GM08714 (cell line): Measurements from ENCODE around the gene SMAGP.
"Not testable (repeated sequence)": the region's sequence is repeated elsewhere in the genome, so short reads cannot be mapped to it uniquely, and the experiment has no call there.

Experiments used
- H3K4me3 ChIP-seq: fragments of 200-500 bp; sonication (Bioruptor generic); 2 replicates; pipeline ENCODE4 v1.5.1; 2014; ENCODE audit warnings: mild to moderate bottlenecking, low read length, inconsistent platforms
- ZNF274 ChIP-seq: IDR thresholded peaks from 2 replicates; pipeline ENCODE4 v1.6.1; 2012; ENCODE audit warnings: mild to moderate bottlenecking, low read depth, low read length

Gene SMAGP

DNA sequence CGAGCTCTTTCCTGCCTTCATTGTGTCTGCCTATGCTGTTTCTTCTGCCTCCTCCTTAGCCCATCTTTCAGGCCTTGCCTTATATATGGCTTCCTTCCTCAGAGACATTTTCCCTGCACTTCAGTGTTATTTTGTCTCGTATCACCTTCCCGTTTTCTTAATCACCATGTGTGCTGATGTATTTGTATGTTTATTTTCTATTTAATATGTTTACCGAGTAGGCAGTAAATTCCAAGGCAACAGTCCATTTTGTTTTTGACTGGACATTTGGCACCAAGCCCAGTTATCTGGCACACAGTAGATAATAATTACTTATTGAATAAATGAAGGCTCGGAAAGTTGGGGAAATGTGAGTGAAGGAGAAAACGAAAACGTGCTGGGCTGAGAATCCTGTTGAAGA lies 47.8 kb downstream of the SMAGP start:
- no peak for TF ChIP-seq ZNF274
- H3K4me3 ChIP-seq: no peak overlapping the region

DNA sequence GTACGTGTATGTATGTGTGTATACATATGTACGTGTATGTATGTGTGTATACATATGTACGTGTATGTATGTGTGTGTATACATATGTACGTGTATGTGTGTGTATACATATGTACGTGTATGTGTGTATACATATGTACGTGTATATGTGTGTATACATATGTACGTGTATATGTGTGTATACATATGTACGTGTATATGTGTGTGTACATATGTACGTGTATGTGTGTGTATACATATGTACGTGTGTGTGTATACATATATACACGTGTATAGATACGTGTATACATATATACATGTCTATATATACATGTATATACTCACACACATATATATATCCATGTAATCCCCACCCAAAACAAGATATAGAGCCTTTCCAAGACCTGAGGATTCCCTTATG lies 50.4 kb downstream of the SMAGP start:
- H3K4me3 ChIP-seq: not testable (repeated sequence)

DNA sequence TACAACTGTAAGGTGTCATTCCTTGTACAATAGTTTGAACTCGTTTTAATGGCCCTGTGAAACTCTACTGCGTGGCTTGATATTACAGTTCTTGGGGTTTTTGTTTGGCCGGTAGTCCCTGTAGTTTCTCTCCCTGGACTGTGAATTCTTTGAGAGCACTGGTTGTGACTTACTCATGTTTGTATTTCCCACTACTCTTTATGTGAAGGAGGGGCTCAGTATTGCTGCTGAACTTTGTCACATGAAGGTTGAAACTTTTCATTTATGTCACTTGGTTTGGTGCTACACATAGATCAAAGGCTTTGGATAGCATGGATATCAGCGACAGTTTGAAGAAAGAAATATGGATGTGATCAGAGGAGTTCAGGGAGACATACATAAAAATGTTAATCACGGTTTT lies 50.9 kb downstream of the SMAGP start:
- H3K4me3 ChIP-seq: no peak overlapping the region
- no peak for TF ChIP-seq ZNF274

DNA sequence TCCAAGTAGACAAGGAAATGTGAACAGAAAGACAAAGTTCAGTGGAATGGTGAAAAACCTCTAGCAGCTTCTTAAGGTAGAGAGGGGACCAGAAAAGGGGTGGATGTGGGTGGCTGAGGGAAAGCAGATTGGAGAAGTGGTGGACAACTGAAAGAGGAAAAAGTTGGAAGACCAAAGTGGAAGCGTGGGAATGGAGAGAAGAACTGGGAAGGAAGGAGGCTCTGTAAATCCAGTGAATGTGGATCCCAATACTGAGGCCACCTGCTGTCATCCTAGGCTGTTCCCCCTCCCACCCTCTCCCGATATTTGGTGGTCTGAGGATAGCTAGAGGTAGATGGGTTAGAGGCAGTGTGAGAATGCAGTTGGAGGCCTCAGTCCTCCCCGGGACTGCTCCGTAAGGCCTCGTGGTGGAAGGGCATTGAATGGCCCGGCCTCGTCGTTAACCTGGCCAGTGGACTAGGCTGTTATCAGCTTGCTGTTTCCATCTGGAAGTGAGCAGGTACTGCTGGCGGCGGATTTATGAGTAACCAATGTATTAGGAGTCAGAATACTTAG lies 51.5 kb downstream of the SMAGP start:
- H3K4me3 ChIP-seq: peak overlapping the region; percentile 65
- TF ChIP-seq ZNF274: no peak

GRCh38 chr12:51217968-51218606 lies 52.1 kb downstream of the SMAGP start, which contains the start of gene POU6F1:
Gene POU6F1, minus strand, starts transcription at chr12:51218062. Its CDS starts 11,226 bp downstream, at chr12:51206836.
- TF ChIP-seq ZNF274: no peak

DNA sequence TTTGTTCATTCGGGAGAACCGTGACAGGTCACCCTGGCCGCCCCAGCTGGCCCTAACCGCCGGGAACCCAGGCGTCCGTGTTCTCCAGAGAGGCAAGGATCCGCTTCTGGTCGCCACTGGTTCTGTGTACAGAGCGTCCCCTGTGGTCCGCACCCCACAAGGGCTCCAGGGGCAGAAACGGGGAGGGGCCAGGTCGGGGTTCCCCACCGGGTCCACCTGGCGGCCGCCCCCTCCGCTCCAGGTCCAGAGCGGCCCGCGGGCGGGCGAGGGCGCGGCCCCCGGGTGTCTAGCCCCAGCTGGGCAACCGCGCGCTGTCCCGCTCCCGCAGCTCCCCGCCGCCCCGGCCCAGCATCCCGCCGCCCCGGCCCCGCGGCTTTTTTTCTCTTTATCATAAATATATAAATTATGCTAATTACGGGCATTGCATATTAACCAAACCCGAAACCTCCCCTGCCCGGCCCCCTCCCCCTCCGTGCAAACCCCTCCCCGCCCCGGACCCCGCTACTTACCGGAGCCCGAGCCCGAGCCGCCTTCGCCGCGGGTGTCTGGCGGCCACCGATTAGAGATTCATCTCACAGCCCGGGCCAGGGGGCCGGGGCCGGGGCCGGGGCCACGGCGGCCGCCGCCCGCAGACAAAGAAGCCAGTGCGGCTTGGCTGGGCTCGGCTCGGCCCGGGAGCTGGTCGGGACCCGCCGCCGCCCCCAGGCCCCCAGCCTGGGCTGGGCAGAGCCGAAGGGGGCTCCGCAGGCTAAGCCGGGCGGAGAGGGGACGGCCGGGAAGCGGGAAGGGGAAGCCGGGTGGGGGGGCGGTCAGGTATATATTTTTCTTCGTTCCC lies 52.9 kb downstream of the SMAGP start:
- peak overlapping the region; percentile 65 for H3K4me3 ChIP-seq
- no peak for TF ChIP-seq ZNF274

More at GRCh38 chr12:51217968-51218606, 52.1 kb downstream of the SMAGP start, which contains the start of gene POU6F1:
- peak within 1 kb of the TSS; percentile 65 for H3K4me3 ChIP-seq

- no peak overlapping the region for H3K4me3 ChIP-seq
- TF ChIP-seq ZNF274: no peak
These were observed 53.6 kb downstream of the SMAGP start for GRCh38 chr12:51216642-51217041.

- no peak for TF ChIP-seq ZNF274
- no peak overlapping the region for H3K4me3 ChIP-seq
These were observed 55.3 kb downstream of the SMAGP start for GRCh38 chr12:51214895-51215294.

DNA sequence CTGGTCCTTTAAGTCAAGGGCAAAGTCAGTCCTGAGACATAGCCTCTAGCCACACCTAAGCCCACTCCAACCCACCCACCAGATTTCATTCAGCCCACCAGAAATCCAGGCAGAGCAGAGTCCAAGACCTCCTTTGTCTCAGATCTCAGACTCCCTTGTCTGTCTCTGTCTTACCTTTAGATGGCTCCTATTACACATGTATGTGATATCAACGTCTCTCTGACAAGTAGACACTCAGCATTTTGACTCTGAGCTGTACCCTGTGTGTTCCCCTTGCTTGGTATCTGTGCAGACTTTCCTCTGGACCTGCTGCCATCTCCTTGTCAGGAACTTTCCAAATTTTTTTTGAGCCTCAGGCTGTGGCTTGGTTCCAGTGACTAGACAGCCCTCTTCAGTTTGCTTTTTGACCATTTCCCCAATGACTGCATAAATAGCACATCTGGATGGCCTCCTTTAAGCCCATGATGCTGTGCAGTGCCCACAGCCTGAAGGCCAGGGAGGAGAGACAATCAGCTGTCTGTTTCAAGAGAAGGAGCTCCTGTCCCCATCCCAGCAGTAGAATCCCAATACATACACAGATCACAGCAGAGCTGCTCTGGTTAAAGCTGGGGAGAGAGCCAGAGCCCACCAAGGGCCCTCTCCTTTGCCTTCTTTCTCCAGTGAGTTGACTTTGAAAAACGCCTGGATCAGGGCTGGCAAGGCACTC lies 59.4 kb downstream of the SMAGP start:
- no peak for TF ChIP-seq ZNF274
- no peak overlapping the region for H3K4me3 ChIP-seq

DNA sequence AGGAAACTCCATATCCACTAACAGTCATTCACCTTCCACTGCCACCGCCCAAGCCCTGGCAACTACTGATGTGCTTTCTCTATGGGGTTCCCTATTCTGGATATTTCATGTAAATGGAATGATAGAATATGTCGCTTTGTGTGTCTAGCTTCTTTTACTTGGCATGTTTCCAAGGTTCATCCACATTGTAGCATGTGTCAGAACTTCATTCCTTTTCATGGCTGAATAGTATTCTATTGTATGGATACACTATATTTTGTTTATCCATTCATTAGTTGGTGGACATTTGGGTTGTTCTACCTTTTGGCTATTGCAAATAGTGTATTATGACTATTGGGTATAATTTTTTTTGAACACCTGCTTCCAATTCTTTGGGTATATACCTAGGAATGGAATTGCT lies 61.0 kb downstream of the SMAGP start:
- no peak overlapping the region for H3K4me3 ChIP-seq
- no peak for TF ChIP-seq ZNF274

- TF ChIP-seq ZNF274: no peak
- H3K4me3 ChIP-seq: no peak overlapping the region
These were observed 62.1 kb downstream of the SMAGP start for GRCh38 chr12:51208016-51208660.

DNA sequence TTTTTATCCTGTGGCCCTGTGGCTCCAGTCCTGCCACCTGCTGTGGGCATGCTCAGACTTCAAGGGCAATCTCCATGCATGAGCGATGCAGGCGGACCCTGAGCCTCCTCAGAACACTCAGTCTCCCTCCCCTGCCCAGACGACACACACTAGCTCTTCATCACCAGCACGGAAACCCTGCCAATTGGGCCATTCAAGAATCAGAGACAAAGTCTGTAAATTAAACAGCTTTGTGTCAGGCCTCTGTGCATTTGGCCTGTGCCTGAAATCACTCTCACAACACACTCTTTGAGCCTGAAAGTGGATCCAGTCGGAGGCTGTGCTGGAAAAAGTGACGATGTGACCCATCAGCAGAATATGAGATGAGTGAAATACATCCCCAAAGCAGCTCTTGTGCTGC lies 64.9 kb downstream of the SMAGP start:
- H3K4me3 ChIP-seq: no peak overlapping the region
- TF ChIP-seq ZNF274: no peak

- no peak for TF ChIP-seq ZNF274
- no peak overlapping the region for H3K4me3 ChIP-seq
These were observed 67.5 kb downstream of the SMAGP start for GRCh38 chr12:51202718-51203117.

DNA sequence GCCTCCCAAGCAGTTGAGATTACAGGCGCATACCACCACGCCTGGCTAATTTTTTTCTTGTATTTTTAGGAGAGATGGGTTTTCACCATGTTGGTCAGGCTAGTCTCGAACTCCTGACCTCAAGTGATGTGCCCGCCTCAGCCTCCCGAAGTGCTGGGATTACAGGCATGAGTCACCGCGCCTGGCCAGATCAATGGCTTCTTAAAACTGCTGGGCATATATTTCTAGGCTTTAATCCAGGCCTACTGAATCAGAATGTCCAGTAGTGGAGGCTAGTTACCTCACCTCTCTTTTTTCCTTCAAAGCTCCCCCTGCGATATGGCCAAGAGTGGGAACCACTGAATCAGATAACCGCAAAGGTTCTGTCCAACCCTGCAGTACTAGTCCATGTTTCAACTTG lies 69.4 kb downstream of the SMAGP start:
- no peak for TF ChIP-seq ZNF274
- no peak overlapping the region for H3K4me3 ChIP-seq
